Activated T-helper 1 cell treated with anti-CD3 and anti-CD28 coated beads, Interleukin-2, amount 50 U/mL, for 16 hours (primary cell): Measurements from ENCODE around the gene DRAXIN.
A peak's percentile ranks its signal among the peaks of the same experiment; 100 is the strongest.

ENCODE experiments used
- DNase-seq, 2 donors: peaks; one replicate each; pipeline ENCODE4 v3.0.0-alpha.2; 2020; ENCODE audit warnings: low read depth in 1 of 2, low spot score in 1 of 2

Gene DRAXIN

GRCh38 chr1:11691302-11691914 lies at the start of gene DRAXIN:
TSS of gene DRAXIN (plus strand) at chr1:11691710. CDS start at chr1:11706259, 14,549 bp downstream.
- DNase-seq, result no peak

DNA sequence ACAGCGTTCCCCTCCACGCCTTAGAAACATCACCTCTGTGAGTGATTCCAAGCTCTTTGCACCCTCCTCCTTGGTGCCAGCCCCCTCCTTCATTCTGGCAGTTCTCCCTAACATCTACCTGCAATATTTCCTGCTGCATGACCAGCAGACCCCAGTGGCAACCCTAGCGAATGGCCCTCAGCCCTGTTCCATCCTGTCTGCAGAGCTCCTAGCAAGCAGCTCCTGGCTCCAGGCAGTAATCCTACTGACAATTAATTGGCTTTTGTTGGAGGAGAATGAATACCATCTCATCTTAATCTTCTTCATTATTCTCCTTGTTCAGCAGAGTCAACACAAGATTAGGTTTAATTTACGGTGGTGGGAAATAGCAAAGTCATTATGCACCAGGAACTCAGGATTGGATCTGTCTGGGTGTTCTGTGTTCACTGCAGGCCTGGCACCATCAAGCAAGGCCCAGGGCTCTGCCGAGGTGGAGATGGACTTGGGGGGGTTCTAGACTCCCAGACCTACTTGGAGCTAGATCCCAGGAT lies 49.7 kb upstream of the DRAXIN start:
- DNase-seq, result no peak

GRCh38 chr1:11642418-11643017 lies 49.0 kb upstream of the DRAXIN start:
- peak; percentile 53 to 56 for DNase-seq

DNA sequence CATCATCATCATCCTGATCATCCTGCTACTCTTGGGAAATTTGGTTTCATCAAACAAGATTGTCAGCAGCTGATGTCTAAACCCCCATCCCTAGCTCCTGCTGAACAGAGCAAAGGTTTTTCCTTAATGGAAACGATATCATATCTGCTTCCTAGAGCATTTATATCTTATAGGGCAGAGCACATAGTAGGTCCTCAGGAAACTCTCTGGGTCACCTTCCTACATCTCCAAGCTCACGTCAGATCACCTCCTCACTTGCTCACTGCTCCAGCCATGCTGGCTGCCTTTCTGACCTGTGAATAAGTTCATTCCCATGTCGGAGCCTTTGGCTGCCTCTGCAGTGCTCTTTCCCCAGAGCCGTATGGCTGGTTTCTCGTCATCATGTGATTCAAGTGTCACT lies 47.7 kb upstream of the DRAXIN start:
- no peak for DNase-seq

GRCh38 chr1:11645270-11645669 lies 46.2 kb upstream of the DRAXIN start:
- DNase-seq, result no peak

DNA sequence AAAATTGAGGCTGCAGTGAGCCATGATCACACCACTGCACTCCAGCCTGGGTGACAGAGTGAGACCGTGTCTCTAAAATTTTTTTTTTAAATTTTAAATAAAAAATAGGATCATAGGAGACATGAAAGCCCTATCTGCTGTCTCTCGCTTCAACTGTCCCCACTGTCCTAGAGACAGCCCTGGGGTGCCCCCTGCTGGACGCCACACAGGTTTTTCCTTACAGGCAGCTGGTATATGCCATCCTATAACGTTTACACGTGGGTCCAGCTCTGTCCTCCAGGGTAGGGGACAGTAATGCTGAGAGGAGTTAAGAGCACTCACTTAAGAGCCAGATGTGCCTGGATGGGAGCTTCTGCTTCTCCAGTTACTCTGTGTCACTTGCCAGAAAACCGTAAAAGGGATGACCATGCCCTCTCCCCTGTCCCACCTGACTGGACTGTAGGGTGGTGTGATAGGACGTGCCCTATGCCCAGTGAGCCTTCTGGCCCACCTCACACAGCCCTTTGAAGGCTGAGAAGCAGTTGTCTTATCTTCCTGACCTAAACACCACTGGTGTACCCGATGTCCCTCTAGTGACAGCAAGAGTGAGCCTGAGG lies 45.7 kb upstream of the DRAXIN start:
- peak; percentile 58 to 73 for DNase-seq

GRCh38 chr1:11646317-11646716 lies 45.2 kb upstream of the DRAXIN start:
- no peak for DNase-seq

DNA sequence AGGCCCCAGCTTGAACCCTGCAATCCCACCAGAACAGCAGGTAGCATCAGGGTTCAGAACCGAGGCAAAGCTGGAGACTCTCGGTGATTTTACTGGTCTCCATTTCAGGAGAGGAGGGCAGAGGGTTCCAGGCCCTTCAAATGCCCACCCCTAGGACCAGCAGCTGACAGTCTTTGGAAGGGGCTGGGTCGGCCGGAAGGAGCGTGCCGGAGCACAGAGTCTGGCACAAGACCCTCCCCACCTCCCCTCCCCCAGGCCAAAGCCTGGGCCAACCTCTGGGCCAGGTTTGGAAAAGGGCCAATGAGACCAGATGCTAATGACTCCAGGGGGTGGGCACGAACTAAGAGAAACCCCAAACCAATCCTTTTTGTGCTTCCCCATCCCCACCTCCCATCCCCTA lies 44.2 kb upstream of the DRAXIN start:
- DNase-seq, result no peak

DNA sequence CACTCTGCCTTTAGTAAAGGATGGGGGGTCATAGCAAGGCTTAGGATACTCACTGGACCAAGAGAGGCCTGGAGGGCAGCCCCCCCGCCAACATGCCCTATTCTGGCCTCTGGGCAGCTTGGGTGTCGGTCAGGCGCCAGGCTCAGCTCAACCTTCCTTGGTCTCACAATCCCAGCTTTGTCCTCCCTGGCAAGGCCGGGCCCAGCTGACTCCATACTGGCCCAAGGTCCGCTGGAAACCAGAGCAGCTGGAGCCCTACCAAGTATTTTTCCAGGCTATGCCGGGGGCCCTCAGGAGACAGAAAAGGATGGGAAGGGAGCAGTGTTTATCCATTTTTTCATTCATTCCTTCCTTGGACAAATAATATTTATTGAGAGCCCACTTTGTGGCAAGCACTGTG lies 43.5 kb upstream of the DRAXIN start:
- DNase-seq, result no peak

GRCh38 chr1:11648732-11649158 lies 42.8 kb upstream of the DRAXIN start:
- no peak for DNase-seq

GRCh38 chr1:11649237-11649623 lies 42.3 kb upstream of the DRAXIN start:
- no peak for DNase-seq

DNA sequence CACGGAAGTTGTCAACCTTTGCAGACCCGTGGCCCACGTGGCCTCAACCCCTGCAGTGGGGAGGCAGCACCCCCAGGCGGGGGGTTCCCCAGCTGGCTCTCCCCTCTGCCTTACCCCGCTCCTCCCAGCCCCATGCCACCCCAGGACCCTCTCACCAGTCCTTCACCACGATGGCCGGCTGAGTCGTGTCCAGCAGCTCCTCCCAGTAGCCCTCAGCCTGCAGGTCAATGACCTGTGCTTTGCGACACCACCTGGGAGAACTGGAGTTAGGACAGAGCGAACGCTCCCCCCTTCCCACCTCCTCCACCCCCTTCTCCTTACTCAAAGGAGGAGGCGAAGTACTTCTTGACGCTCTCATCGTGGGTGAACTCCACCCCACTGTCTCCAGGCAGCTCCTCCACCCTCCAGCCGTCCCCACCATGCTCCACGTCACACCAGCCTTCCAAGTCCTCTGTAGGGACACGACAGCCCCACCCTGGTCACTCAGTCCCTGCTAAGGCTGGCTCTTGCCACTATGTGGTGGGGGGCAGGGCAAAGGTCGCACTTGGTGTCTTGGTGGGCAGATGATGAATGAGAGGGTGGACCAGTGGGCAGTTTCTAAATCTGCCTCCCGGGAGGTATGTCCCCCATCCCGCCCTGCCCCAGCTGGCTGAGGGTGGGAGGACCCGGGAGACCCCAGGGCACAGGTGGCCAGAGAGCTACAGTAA lies 41.7 kb upstream of the DRAXIN start:
- no peak for DNase-seq

DNA sequence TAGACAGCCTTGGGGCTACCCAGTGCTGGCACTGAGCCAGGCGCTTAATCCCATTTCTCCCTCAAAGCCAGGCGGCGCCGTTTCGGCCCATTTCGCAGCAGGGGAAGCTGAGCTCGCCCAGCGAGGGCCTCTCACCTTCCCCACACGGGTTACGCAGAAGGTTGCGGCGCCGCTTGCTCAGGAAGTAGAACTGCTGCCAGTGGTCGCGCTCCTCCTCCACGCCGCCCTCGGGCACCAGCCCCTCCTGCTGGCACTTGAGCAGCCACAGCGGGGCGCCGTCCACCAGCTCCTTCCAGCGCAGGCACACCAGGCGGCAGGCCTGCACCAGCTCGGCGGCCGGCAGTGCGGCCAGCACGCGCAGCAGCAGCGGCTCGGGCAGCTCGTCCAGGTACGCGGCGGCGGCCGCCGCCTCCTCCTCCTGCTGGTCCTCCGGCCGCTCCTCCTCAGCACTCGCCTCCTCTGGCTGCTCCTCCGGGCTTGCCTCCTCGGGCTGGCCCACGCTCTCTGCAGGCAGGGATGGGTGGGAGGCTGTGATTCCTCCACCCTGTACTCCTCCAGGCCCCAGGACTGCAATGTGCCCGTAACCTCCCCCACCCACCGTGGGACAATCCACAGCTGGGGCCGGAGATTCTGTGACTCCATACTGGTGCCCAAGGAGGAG lies 41.0 kb upstream of the DRAXIN start:
- DNase-seq, result peak; percentile 63 to 67

- no peak for DNase-seq
Measured at GRCh38 chr1:11651017-11651416, 40.5 kb upstream of the DRAXIN start.

GRCh38 chr1:11652203-11652780 lies 39.2 kb upstream of the DRAXIN start:
- DNase-seq, result no peak

- no peak for DNase-seq
Measured at GRCh38 chr1:11653101-11653860, 38.2 kb upstream of the DRAXIN start.

- DNase-seq, result no peak
Measured at GRCh38 chr1:11653861-11654136, 37.7 kb upstream of the DRAXIN start.

DNA sequence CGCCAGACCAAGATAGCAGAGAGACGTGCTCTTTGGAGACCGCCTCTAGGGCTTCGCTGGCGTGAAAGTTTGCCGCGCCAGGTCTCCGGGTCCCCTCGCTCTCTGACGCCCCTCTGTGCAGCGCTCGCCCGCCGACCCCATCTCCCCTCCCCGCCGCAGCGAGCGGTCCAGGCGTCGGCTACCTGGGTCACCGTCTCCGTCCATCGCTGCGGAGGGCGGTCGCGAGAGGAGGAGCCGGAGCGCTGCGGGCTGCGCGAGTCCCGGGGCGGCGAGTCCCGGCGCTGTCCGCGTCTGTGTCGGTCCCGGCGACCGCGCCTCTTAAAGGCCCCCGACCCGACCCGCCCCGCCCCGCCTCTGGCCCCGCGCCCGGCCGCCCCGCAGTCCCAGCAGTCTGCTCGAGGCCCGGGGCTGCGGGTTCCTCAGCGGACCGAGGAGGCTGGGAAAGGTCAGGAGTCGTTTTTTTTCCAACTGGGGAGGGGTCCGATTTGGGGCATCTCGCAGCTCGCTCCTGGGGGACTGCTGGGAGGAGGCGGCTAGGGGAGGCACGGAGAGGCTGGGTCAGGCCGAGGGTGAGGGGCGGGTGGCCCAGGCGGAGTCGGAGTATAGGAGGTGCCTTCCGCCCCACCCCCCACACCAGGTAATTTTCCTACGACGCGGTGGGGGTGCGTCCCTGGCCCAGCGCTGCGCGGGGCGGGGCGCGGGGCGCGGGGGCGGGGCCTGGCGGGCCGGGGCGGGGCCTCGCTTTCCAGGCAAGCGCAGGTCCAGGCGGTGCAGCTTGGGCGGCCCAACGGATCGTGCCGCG lies 37.2 kb upstream of the DRAXIN start, which contains the start of the genes FBXO2 and FBXO44:
Gene FBXO2, minus strand, starts transcription at position 293 of the 802 bp plus-strand sequence. Its CDS starts 89 bp downstream, at position 204.
Gene FBXO44, plus strand, starts transcription at position 741 of the 802 bp plus-strand sequence. CDS start 959 bp downstream, outside the sequence.
- DNase-seq, result peak; percentile 36 to 62
